NCI-H748 (cell line): ENCODE data around the gene CIROP.

Experiments used
- DNase-seq: peaks from one replicate; lab custom pipeline; 2025; ENCODE audit not compliant: unreplicated experiment; lab: John Stamatoyannopoulos, UW

Gene CIROP

DNA sequence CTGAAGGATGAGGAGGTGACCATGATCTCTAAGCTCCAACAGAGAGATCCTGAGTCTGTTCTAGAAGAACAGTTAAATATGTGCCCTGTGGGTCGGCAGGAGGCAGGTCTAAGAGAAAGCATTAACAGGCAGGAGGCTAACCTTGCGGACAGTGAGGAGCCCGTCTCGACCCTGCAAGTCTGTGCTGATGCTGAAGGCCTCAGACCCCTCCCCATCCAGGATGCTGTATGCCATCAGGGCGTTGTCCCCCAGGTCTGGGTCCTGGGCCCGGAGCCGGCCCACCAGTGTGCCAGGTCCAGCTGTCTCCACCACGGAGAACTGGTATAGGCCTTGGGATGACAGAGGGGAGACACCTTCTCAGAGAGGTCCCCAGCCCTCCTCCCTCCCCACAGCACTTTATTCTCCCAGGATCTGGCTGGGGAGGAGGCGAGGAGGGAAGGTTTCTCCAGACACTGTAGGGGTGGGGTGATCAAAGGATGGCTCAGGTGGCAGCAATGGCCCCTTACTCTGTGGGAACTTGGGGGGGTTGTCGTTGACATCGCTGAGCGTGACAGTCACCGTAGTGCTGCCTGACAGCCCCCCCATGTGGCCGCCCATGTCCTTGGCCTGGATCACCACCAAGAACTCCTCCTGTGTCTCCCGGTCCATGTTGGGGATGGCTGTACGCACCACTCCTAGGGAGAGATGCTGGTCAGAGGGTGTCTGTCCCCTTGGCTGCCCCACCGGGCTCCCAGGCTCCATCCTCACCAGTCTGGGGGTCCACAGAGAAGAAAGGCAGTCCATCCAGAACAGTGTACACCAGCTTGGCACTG, 50.6 kb downstream of the CIROP start:
- DNase-seq: no peak

DNA sequence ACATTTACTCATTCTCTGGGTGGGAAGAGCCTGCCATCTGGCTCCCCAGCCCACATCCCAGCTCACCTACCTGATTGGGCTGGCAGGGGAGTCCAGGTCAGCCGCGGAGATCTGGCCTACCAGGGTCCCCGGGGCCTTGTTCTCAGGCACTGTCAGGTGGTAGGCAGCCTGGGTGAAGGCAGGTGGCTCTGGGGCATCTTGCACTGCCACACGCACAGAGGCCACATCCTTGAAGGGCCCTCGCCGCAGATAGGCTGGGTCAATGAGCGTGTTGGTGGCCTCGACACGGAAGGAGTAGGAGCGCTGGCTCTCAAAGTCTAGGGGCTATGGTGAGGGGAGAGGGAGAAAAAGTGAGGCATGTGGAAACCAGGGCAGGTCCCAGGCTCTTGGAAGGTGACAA, 51.4 kb downstream of the CIROP start:
- DNase-seq: no peak

GRCh38 chr14:23052671-23053070, 52.1 kb downstream of the CIROP start:
- no peak for DNase-seq

DNA sequence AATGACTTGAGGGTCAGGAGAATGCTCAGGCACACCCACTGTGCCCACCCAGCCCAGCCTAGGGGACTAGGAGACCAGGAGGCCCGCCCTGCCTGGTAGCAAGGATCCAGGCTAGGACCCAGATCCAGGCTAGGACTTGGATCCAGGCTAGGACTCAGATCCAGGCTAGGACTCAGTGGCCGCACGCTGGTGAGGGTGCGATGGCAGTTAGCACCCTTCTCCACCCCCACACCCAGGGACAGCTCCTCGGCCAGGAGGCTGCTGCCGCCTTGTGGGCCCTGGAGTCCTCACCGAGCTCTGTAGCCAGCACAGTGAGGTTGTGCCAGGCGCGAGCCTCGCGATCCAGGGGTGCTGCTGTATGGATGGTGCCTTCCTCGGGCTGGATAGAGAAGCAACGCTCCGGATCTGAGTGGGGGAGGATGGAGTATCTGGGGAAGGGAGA, 52.6 kb downstream of the CIROP start:
- no peak for DNase-seq

DNA sequence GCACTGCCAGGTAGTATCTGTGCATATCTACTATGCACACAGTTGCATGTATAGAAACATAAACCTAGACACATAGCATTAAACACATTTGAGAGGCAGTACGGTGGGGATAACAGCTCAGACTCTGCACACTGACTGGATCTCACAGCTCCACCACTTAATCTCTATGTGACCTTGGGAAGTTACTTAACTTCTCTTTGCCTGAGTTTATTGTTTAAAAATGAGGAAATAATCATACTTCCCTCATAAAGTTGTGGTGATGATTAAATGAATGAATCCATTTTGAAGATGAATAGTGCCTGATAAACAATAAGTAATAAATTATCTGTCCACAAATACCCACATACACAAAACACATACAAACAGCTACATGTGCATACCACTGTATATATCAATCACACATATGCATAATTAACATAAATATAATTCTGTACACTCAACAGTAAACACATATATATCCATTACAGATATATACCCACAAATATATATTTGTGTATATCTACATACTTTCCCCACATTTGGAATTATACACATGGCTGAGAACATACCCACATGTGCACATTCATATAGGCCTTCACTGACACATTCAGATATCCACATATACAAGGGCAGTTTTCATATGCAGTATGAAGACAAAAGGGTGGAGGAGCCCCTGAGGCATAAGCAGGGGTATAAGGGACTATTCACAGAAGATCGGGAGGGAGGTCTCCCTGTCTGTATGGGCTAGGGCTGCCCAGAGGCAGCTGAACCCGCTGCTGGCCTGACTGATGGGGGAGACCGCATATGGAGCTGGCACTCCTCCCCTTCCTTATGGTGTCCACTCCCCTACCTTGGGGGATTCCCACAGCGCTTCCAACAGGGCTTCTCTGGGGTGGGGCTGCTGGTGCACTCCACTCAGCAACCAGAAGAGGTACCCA, 53.4 kb downstream of the CIROP start:
- DNase-seq: no peak
